Esophagus muscularis mucosa (tissue), 4 donors: Measurements from ENCODE around the gene HPS3. TPM values are rescaled to one million over a fixed set of nuclear protein-coding genes. Genes with fewer than 3 reads are reported as not detected.
"Not testable (repeated sequence)": the region's sequence is repeated elsewhere in the genome, so short reads cannot be mapped to it uniquely, and the experiment has no call there.

ENCODE experiments used
- DNase-seq: peaks from one replicate; pipeline ENCODE4 v3.0.0-alpha.2; 2017; ENCODE audit errors: extremely low spot score
- H3K27ac ChIP-seq, 4 donors: fragments of 200-600 bp; sonication (generic); replicated peaks in 1 of 4; 1 replicate in 3 of 4; 2 replicates in 1 of 4; pipeline ENCODE4 v1.5.1; 2016 to 2019; ENCODE audit warnings: mild to moderate bottlenecking in 1 of 4
- H3K27me3 ChIP-seq, 4 donors: fragments of 200-600 bp; sonication (generic); one replicate each; pipeline versions ENCODE4 v1.5.1 to v1.6.0; 2016 to 2019
- H3K36me3 ChIP-seq, 4 donors: fragments of 200-600 bp; sonication (generic); one replicate each; pipeline ENCODE4 v1.5.1; 2016 to 2019
- H3K4me1 ChIP-seq, 4 donors: fragments of 200-600 bp; sonication (generic); one replicate each; pipeline ENCODE4 v1.5.1; 2016 to 2019
- H3K4me3 ChIP-seq, 4 donors: fragments of 200-600 bp; sonication (generic); 1 replicate in 2 of 4; 2 replicates in 2 of 4; pipeline ENCODE4 v1.5.1; 2016 to 2019; ENCODE audit warnings: mild to moderate bottlenecking in 4 of 4, moderate library complexity in 1 of 4
- H3K9me3 ChIP-seq, 4 donors: fragments of 200-600 bp; sonication (generic); 1 replicate in 3 of 4; 2 replicates in 1 of 4; pipeline ENCODE4 v1.5.1; 2016 to 2019
- CTCF ChIP-seq, 3 experiments: fragments of 200-600 bp in 2 of 3; fragments of 450-650 bp in 1 of 3; sonication (generic) in 2 of 3; IDR thresholded peaks; one replicate each; pipeline ENCODE4 v1.5.1; 2017 to 2019; ENCODE audit warnings: antibody characterized with exemption in 3 of 3, mild to moderate bottlenecking in 2 of 3, moderate library complexity in 1 of 3
- EP300 ChIP-seq: sonication (generic); formaldehyde crosslinking; IDR thresholded peaks from one replicate; pipeline ENCODE4 v1.6.1; 2017; ENCODE audit warnings: antibody characterized with exemption
- POLR2A ChIP-seq: fragments of 450-650 bp; IDR thresholded peaks from one replicate; pipeline ENCODE4 v1.6.1; 2017; ENCODE audit warnings: antibody characterized with exemption, moderate library complexity, mild to moderate bottlenecking, low read depth
- POLR2AphosphoS5 ChIP-seq, 2 donors: sonication (generic); formaldehyde crosslinking; IDR thresholded peaks; one replicate each; pipeline ENCODE4 v1.6.1; 2017; ENCODE audit warnings: antibody characterized with exemption in 2 of 2
- WGBS: methylation state at CpG from one replicate; pipeline ENCODE4 v1.1.5; 2018; 5-methylcytosine and 5-hydroxymethylcytosine counted together
- intact Hi-C: fragments of 100-400 bp; cut with DNase I; formaldehyde crosslinking; loops from one replicate; pipeline ENCODE4 v1.15.1; 2023
- total RNA-seq, 4 donors: library from RNA; depleted of rRNA; stranded (reverse); fragments of >200 nt; gene quantifications; one replicate each; pipeline versions ENCODE4 v1.1.0 to v1.2.1, GENCODE V29; 2016

Gene HPS3
- total RNA-seq, 4 donors from 2014 or later, result 10.6 to 15.9 (median 12.4) TPM

DNA sequence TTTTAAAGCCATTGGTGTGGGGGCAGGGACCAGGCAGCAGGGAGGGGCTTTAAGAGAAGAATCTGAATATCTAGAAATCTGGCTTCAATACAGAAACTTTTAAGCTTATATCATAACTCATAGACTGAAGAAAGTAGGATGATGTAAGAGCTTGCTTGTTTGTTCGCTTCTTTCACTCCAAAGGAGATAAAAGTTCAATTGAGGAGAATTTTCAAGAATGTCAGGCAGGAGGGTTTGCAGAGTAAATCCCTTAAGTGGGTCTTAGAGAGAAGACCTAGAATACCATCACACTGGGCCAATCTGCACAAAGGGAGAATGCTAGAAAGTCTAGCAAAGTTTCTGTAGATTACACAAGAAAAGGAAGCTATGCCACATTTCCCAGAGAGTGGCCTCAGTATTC, 39.0 kb upstream of the HPS3 start:
- intact Hi-C loops, result no loop called here

GRCh38 chr3:149090907-149091306, 38.5 kb upstream of the HPS3 start:
- Histone ChIP-seq H3K4me3 (no peak overlapping the region), H3K27me3 (no peaks in the 10 kb centered on the region), H3K4me1 (peaks cover 0 to 5% (median 2%) of the 10 kb centered on the region in 4 donors), H3K27ac (no peak overlapping the region), H3K9me3 (no peaks in the 10 kb centered on the region), H3K36me3 (no peaks in the 10 kb centered on the region)
- no peak for DNase-seq
- intact Hi-C loops, result no loop called here
- 77% methylated on average over 3 of the region's 3 CpGs for WGBS
- no peak for TF ChIP-seq EP300
- no peak for TF ChIP-seq CTCF (IDR thresholded peaks at IDR 0.05)
- TF ChIP-seq POLR2AphosphoS5 (IDR thresholded peaks at IDR 0.05), result no peak
- no peak for TF ChIP-seq POLR2A

More for the DNA sequence above, 39.0 kb upstream of the HPS3 start:
- no peaks in the 10 kb centered on the region for H3K27me3 ChIP-seq
- no peaks in the 10 kb centered on the region for H3K9me3 ChIP-seq
- H3K36me3 ChIP-seq, result no peaks in the 10 kb centered on the region
- no peak for TF ChIP-seq CTCF (IDR thresholded peaks at IDR 0.05)
- TF ChIP-seq POLR2AphosphoS5 (IDR thresholded peaks at IDR 0.05), result no peak
- TF ChIP-seq EP300, result no peak
- no peak for TF ChIP-seq POLR2A
- H3K27ac ChIP-seq, result no peak overlapping the region
- no peak overlapping the region for H3K4me3 ChIP-seq
- DNase-seq, result no peak
- WGBS, result 100% methylated on average over 1 of the region's 1 CpG
- H3K4me1 ChIP-seq, result peaks cover 0 to 9% (median 4%) of the 10 kb centered on the region in 4 donors

DNA sequence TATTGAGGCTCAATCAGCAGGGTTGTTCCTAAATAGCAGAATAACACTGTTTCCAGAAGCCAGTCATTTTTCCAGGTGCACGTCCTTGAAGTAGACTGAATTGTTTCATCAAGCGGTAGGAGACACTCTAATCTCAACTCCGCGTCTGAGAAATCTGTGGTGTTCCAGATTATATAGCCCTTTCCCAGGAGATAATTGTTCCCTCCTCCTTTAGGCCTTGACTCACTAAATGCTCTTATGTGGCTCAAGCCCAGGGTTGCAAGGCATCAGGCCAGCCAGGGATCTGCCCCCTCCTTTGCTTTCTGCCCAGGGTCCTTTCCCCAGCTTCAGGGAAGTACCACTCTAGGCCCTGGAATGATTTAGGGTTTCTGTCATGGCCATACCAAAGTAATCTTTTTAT, 37.5 kb upstream of the HPS3 start:
- no peak for DNase-seq
- Histone ChIP-seq H3K27me3 (no peaks in the 10 kb centered on the region), H3K4me3 (no peak overlapping the region), H3K27ac (no peak overlapping the region), H3K9me3 (no peaks in the 10 kb centered on the region), H3K36me3 (no peaks in the 10 kb centered on the region), H3K4me1 (no peaks in the 10 kb centered on the region)
- 91% methylated on average over 4 of the region's 4 CpGs for WGBS
- intact Hi-C loops, result no loop called here
- TF ChIP-seq POLR2A (no peak), POLR2AphosphoS5 (IDR thresholded peaks at IDR 0.05) (no peak), CTCF (IDR thresholded peaks at IDR 0.05) (no peak), EP300 (no peak)

GRCh38 chr3:149095487-149095886, 34.0 kb upstream of the HPS3 start:
- no peak for DNase-seq
- H3K9me3 ChIP-seq, result no peaks in the 10 kb centered on the region
- intact Hi-C loops, result no loop called here
- 95% methylated on average over 4 of the region's 4 CpGs for WGBS
- H3K36me3 ChIP-seq, result no peaks in the 10 kb centered on the region
- H3K4me1 ChIP-seq, result no peaks in the 10 kb centered on the region
- H3K27ac ChIP-seq, result no peak overlapping the region
- H3K27me3 ChIP-seq, result no peaks in the 10 kb centered on the region
- TF ChIP-seq CTCF (IDR thresholded peaks at IDR 0.05), result no peak
- no peak for TF ChIP-seq POLR2A
- no peak for TF ChIP-seq EP300
- TF ChIP-seq POLR2AphosphoS5 (IDR thresholded peaks at IDR 0.05), result no peak
- H3K4me3 ChIP-seq, result no peak overlapping the region

DNA sequence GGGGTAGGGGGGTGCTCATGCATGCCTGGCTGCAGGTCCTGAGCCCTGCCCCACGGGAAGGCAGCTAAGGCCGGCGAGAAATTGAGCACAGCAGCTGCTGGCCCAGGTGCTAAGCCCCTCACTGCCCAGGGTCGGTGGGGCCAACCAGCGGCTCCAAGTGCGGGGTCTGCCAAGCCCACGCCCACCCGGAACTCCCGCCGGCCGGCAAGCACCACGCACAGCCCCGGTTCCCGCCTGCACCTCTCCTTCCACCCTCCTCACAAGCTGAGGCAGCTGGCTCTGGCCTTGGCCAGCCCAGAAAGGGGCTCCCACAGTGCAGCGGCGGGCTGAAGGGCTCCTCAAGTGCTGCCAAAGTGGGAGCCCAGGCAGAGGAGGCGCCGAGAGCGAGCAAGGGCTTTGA, 31.5 kb upstream of the HPS3 start:
- intact Hi-C loops, DNase-seq, H3K4me3 ChIP-seq, H3K36me3 ChIP-seq, H3K27me3 ChIP-seq, H3K4me1 ChIP-seq, H3K27ac ChIP-seq, H3K9me3 ChIP-seq: not testable (repeated sequence)
- 98% methylated on average over 17 of the region's 19 CpGs for WGBS
